ENCODE measurements around the gene TBX19. TPM values are rescaled to one million over a fixed set of nuclear protein-coding genes. Genes with fewer than 3 reads are reported as not detected.

The TBX19 gene
- total RNA-seq, 2 donors from 2014 or later = 8.4 to 9.9 TPM

- H3K4me3 ChIP-seq = no peak overlapping the region
- H3K9me3 ChIP-seq = no peaks in the 10 kb centered on the region
- DNase-seq (ENCODE audit: low spot score) = no peak
- no peaks in the 10 kb centered on the region for H3K27me3 ChIP-seq (replicated peaks; ENCODE audit: insufficient read depth)
- no peaks in the 10 kb centered on the region for H3K36me3 ChIP-seq
- no peaks in the 10 kb centered on the region for H3K4me1 ChIP-seq (ENCODE audit: control insufficient read depth in 1 of 2, low read depth in 2 of 2)
- ATAC-seq (ENCODE audit: insufficient number of reproducible peaks, low FRiP score, low read depth) = no peak
- H3K27ac ChIP-seq = no peak overlapping the region
- no peak for TF ChIP-seq CTCF (IDR thresholded peaks at IDR 0.05)
Observed at GRCh38 chr1:168361252-168361651, 80.6 kb downstream of the TBX19 start.

- no peaks in the 10 kb centered on the region for H3K9me3 ChIP-seq
- H3K36me3 ChIP-seq = no peaks in the 10 kb centered on the region
- DNase-seq (ENCODE audit: low spot score) (no peak), ATAC-seq (ENCODE audit: insufficient number of reproducible peaks, low FRiP score, low read depth) (no peak)
- no peaks in the 10 kb centered on the region for H3K27me3 ChIP-seq (replicated peaks; ENCODE audit: insufficient read depth)
- no peaks in the 10 kb centered on the region for H3K4me1 ChIP-seq (ENCODE audit: control insufficient read depth in 1 of 2, low read depth in 2 of 2)
- TF ChIP-seq CTCF (IDR thresholded peaks at IDR 0.05) = no peak
- no peak overlapping the region for H3K27ac ChIP-seq
- no peak overlapping the region for H3K4me3 ChIP-seq
Observed at GRCh38 chr1:168362991-168363390, 82.3 kb downstream of the TBX19 start.

Other genes starting within 250 kb of the TBX19 start
- gene GPR161, start 143.9 kb upstream of the TBX19 start, total RNA-seq = 10 to 100 TPM; 10.3 to 11.6 TPM
- gene TIPRL, start 101.9 kb upstream of the TBX19 start, total RNA-seq = 10 to 100 TPM; 18.5 to 22.9 TPM
- 100 to 1,000 TPM in 1 of 2 donors, 10 to 100 TPM in 1; 65.4 to 124 TPM for gene SFT2D2, start 54.9 kb upstream of the TBX19 start, total RNA-seq